Activated CD4-positive, alpha-beta T cell treated with anti-CD3 and anti-CD28 coated beads for 36 hours (primary cell): Measurements from ENCODE around the gene FAM83B. TPM values are rescaled to one million over a fixed set of nuclear protein-coding genes. Genes with fewer than 3 reads are reported as not detected.
"Not testable (repeated sequence)": the region's sequence is repeated elsewhere in the genome, so short reads cannot be mapped to it uniquely, and the experiment has no call there.

Experiments
- ATAC-seq: fragments of 200-7000 bp; cut with Tn5 transposase; one replicate; pipeline ENCODE4 v1.10.0; 2021; ENCODE audit warnings: mild to moderate bottlenecking, moderate library complexity
- CTCF ChIA-PET: fragments of 350-600 bp; sonication (Branson Sonifier 250); formaldehyde crosslinking; loops from one replicate; lab custom pipeline; 2021; ENCODE audit warnings: antibody characterized with exemption; lab: Charles Lee
- POLR2A ChIA-PET: fragments of 350-600 bp; sonication (Branson Sonifier 250); formaldehyde crosslinking; loops from one replicate; lab custom pipeline; 2021; ENCODE audit warnings: antibody characterized with exemption, inconsistent platforms; lab: Charles Lee
- DNase-seq: peaks from one replicate; pipeline ENCODE4 v3.0.0-alpha.2; 2020
- H3K27ac Mint-ChIP-seq: one replicate; pipeline ENCODE4 v1.8.0; 2021; ENCODE audit warnings: mixed read lengths
- H3K27me3 Mint-ChIP-seq: one replicate; pipeline ENCODE4 v1.8.0; 2021; ENCODE audit warnings: mixed read lengths
- H3K36me3 Mint-ChIP-seq: one replicate; pipeline ENCODE4 v1.8.0; 2021; ENCODE audit warnings: low read depth, mixed read lengths
- H3K4me1 Mint-ChIP-seq: one replicate; pipeline ENCODE4 v1.8.0; 2021; ENCODE audit warnings: mixed read lengths
- H3K4me3 Mint-ChIP-seq: one replicate; pipeline ENCODE4 v1.8.0; 2021; ENCODE audit warnings: mild to moderate bottlenecking, moderate library complexity, mixed read lengths
- H3K9me3 Mint-ChIP-seq: one replicate; pipeline ENCODE4 v1.8.0; 2021; ENCODE audit warnings: low read depth, mixed read lengths
- intact Hi-C, 2 experiments: fragments of 100-400 bp; cut with DNase I in 1 of 2; cut with micrococcal nuclease in 1 of 2; formaldehyde crosslinking; loops; one replicate each; pipeline versions ENCODE4 v1.14.2 to v1.15.1; 2022 to 2024; cut with DNase I, micrococcal nuclease
- total RNA-seq, 2 experiments: library from RNA; stranded (reverse); gene quantifications; one replicate each; pipeline ENCODE4 v1.2.3, GENCODE V29; 2021

FAM83B gene, protein sequence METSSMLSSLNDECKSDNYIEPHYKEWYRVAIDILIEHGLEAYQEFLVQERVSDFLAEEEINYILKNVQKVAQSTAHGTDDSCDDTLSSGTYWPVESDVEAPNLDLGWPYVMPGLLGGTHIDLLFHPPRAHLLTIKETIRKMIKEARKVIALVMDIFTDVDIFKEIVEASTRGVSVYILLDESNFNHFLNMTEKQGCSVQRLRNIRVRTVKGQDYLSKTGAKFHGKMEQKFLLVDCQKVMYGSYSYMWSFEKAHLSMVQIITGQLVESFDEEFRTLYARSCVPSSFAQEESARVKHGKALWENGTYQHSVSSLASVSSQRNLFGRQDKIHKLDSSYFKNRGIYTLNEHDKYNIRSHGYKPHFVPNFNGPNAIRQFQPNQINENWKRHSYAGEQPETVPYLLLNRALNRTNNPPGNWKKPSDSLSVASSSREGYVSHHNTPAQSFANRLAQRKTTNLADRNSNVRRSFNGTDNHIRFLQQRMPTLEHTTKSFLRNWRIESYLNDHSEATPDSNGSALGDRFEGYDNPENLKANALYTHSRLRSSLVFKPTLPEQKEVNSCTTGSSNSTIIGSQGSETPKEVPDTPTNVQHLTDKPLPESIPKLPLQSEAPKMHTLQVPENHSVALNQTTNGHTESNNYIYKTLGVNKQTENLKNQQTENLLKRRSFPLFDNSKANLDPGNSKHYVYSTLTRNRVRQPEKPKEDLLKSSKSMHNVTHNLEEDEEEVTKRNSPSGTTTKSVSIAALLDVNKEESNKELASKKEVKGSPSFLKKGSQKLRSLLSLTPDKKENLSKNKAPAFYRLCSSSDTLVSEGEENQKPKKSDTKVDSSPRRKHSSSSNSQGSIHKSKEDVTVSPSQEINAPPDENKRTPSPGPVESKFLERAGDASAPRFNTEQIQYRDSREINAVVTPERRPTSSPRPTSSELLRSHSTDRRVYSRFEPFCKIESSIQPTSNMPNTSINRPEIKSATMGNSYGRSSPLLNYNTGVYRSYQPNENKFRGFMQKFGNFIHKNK
- total RNA-seq = not detected

DNA sequence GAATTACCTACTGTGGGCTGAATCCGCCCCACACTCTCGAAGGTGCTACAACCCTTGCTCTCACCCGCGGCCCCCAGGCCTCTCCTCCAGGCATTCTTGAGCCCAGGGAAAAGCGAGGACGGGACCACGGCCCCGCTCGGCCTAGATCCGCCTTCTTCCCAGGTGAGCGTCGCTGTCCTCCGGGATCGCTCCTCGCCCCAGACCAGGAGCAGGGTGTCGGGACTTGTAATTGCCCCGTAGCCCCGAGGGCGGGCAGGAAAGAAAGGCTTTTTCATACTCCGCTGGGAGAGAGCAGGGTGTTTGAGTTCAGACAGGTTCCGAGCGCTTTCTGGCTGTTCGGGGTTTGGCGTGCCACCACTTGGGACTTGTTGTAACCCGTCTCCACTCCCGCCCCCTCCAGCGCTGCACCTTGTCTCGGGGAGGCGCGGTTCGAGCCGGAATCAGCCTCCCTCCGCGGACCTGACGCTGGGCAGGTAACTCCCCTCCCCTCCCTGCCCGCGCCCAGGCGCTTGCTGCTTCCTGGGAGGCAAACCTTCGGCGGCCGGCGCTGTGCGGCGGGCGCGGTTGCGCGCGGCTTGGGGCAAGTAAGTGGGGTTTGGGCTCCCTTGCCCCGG is at the start of gene FAM83B:
Gene FAM83B (plus strand): TSS at position 529 of the 614 bp plus-strand sequence. CDS start 23,476 bp downstream, outside the sequence.
- Mint-ChIP-seq H3K9me3 (peaks cover 5% of the 10 kb centered on the region), H3K27me3 (peaks cover 26% of the 10 kb centered on the region)
- POLR2A ChIA-PET = no interaction called here

DNA sequence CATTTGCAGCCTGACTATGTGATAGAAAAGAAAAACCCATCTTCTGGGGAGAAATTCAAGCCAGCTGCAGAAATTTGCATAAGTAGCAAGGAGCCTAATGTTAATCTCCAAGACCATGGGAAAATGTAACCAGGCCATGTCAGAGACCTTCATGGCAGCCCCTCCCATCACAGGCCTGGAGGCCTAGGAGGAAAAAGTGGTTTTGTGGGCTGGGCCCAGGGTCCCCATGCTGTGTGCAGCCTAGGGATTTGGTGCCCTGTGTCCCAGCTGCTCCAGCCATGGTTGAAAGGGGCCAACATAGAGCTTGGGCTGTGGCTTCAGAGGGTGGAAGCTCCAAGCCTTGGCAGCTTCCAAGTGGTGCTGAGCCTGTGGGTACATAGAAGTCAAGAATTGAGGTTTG is 49.7 kb upstream of the FAM83B start:
- H3K27ac Mint-ChIP-seq, H3K36me3 Mint-ChIP-seq, H3K4me3 Mint-ChIP-seq, CTCF ChIA-PET, DNase-seq, ATAC-seq, POLR2A ChIA-PET, H3K9me3 Mint-ChIP-seq, H3K4me1 Mint-ChIP-seq, H3K27me3 Mint-ChIP-seq, intact Hi-C loops: not testable (repeated sequence)

More for the DNA sequence above, at the start of gene FAM83B:
- intact Hi-C loops = no loop called here
- CTCF ChIA-PET = no interaction called here
- DNase-seq (no peak), ATAC-seq (no peak)
- Mint-ChIP-seq H3K36me3 (no peaks in the 10 kb centered on the region), H3K27ac (no peak within 1 kb of the TSS), H3K4me1 (no peaks in the 10 kb centered on the region), H3K4me3 (no peak within 1 kb of the TSS)

DNA sequence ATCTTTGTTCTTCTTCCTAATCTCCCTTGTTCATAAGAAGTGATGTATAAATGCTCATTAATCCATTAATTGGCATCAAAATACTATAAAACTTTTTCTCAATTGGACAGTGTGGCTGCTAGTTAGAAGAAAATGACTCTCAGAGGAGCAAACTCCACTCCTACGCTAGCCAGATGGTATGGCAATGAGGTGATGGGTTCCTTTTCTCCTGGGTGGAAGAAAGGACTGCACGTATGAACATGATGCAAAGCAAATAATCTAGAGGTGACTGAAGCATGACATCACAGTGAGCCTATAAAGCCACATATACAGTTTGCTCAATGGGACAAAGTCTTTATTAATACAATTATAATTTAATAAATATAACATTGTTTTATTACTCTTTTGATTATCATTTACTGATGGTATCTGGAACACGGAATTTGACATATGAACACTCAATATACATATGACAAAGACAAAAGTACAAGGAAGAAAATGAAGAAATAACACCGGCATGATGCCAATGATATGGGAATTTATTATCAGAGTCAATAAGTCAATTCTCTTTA is 46.4 kb upstream of the FAM83B start:
- H3K27me3 Mint-ChIP-seq = no peaks in the 10 kb centered on the region
- no peak overlapping the region for H3K27ac Mint-ChIP-seq
- no peak for DNase-seq
- CTCF ChIA-PET = no interaction called here
- ATAC-seq = no peak
- no peaks in the 10 kb centered on the region for H3K4me1 Mint-ChIP-seq
- no peak overlapping the region for H3K4me3 Mint-ChIP-seq
- H3K9me3 Mint-ChIP-seq = peaks cover 7% of the 10 kb centered on the region
- POLR2A ChIA-PET = no interaction called here
- H3K36me3 Mint-ChIP-seq = no peaks in the 10 kb centered on the region
- intact Hi-C loops = no loop called here

DNA sequence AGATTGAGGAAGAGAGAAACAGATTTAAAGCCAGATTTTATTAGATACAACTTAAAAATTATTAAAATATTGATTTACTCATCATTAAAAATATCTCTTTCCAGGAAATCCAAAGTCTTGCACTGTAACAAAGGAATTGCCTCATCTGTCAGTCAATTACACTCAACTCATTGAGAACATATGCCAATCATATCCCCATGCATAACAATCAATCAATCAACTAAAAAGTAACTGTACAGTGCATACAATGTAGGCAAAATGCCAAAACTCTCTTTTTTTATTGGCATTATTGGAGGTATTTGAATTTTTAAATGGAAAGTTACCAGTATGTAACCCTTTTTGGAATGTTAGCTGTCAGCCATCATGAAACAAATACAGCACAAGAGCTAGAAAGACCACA is 45.3 kb upstream of the FAM83B start:
- POLR2A ChIA-PET = no interaction called here
- ATAC-seq = no peak
- no peaks in the 10 kb centered on the region for H3K4me1 Mint-ChIP-seq
- H3K27ac Mint-ChIP-seq = no peak overlapping the region
- DNase-seq = no peak
- no peak overlapping the region for H3K4me3 Mint-ChIP-seq
- intact Hi-C loops = no loop called here
- H3K27me3 Mint-ChIP-seq = no peaks in the 10 kb centered on the region
- CTCF ChIA-PET = no interaction called here
- no peaks in the 10 kb centered on the region for H3K36me3 Mint-ChIP-seq
- H3K9me3 Mint-ChIP-seq = peaks cover 5% of the 10 kb centered on the region

DNA sequence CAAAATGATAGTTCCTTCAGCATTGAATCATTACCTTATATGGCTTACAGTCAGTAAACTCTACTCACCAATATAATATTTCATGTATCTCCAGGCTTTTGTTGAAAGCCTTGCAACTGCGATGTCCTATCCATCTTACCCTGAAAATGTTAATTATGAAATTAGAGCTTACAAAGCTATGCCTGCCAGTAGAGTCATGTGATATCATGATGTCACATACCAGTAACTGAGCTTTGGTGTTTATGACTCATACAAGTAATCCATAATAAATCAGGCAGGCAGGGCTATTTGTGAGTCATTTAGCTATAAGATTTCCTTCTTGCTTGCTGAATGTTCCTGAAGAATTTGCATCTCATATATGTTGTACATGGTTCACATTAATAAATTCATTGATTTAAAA is 44.9 kb upstream of the FAM83B start:
- intact Hi-C loops = no loop called here
- Mint-ChIP-seq H3K9me3 (peaks cover under 1% of the 10 kb centered on the region), H3K4me1 (no peaks in the 10 kb centered on the region), H3K4me3 (no peak overlapping the region), H3K27me3 (no peaks in the 10 kb centered on the region), H3K27ac (no peak overlapping the region), H3K36me3 (no peaks in the 10 kb centered on the region)
- ChIA-PET POLR2A (no interaction called here), CTCF (no interaction called here)
- no peak for DNase-seq
- no peak for ATAC-seq

DNA sequence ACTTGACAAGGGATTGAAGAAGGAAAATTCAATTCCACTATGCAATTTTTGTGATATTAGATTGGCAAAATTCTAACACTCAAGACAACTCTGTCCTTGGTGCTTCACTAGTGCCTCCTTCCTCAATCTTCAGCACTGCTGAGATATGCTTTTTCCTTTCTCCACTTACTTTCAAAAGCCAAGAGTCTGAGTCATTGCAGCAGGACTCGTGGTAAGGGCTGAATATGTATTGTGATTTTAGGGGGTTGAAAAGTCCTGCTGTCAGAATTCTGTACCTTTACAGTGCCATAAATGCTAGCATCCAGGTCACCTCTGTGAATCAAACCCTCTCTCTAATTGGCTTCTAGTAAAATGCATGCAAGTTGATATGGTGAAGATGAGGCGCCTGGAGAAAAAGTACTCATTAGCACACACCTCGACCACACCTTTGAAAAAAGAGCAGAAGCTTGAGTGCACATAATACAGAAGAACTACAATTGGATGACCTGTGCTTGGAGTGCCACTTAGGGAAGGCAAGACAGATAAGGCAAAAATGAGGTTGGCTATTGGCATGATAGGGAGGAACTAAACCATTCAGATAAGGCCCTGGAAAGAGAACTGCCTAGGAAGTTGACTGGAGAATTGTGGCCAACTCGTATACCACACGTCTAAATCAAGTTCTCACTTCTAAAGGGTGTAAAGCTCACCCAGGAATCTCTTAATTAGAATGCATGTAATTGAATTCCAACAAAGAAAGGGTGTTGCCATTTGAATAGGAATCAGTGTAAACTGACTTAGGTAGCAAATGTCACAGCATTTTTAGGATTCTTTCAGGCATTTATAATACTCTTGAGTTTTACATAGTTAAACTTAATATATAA is 43.6 kb upstream of the FAM83B start:
- H3K4me1 Mint-ChIP-seq = no peaks in the 10 kb centered on the region
- no peak for ATAC-seq
- intact Hi-C loops = no loop called here
- DNase-seq = no peak
- H3K4me3 Mint-ChIP-seq = no peak overlapping the region
- ChIA-PET CTCF (no interaction called here), POLR2A (no interaction called here)
- H3K9me3 Mint-ChIP-seq = no peaks in the 10 kb centered on the region
- no peaks in the 10 kb centered on the region for H3K36me3 Mint-ChIP-seq
- H3K27me3 Mint-ChIP-seq = no peaks in the 10 kb centered on the region
- no peak overlapping the region for H3K27ac Mint-ChIP-seq

DNA sequence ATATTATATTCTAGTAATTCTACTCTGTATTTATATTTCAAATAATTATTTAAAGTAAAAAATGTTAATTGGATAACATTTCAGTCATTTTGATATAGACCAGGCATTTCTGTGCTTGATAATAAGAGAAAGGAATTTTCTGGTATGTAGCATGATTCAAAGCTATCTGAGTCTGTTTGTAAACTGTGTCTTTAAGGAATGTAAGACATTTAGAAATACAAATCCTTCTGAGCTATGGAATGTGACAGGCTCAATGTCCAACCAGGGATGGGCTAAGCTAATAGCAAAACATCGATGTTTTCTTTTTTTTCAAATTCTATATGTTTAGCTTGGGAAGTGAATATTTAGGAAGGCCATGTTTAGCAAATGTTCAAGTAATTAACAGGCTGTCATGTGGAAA is 41.5 kb upstream of the FAM83B start:
- Mint-ChIP-seq H3K4me1 (no peaks in the 10 kb centered on the region), H3K36me3 (no peaks in the 10 kb centered on the region), H3K27ac (no peak overlapping the region), H3K4me3 (no peak overlapping the region), H3K9me3 (peaks cover 3% of the 10 kb centered on the region), H3K27me3 (no peaks in the 10 kb centered on the region)
- ChIA-PET CTCF (interaction anchor here (0.7 kb wide), 1 partner anchor 88 kb away, joined by 3 read pairs; no protein-coding TSS in a partner anchor), POLR2A (no interaction called here)
- ATAC-seq (no peak), DNase-seq (no peak)
- intact Hi-C loops = no loop called here

DNA sequence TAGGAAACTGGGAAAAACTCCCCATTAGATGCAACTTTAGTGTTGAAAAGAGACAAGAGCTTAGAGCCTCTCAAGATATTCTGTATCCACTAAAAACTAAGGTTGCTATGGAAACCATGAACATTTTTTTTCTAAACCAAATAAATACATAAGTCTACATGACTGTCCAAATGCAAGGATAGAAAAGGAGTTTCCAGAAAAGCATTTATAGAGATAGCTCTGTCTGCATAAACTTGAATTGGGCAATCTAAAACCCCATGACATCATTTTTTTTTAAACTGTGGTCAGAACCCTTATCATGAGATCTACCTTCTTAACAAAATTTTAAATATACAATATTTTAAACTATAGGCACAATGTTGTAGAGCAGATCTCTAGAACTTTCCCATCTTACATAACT is 36.4 kb upstream of the FAM83B start:
- ChIA-PET POLR2A (no interaction called here), CTCF (no interaction called here)
- no peak overlapping the region for H3K4me3 Mint-ChIP-seq
- H3K9me3 Mint-ChIP-seq = peaks cover 3% of the 10 kb centered on the region
- DNase-seq = no peak
- no peaks in the 10 kb centered on the region for H3K27me3 Mint-ChIP-seq
- no peaks in the 10 kb centered on the region for H3K4me1 Mint-ChIP-seq
- no peaks in the 10 kb centered on the region for H3K36me3 Mint-ChIP-seq
- no peak overlapping the region for H3K27ac Mint-ChIP-seq
- intact Hi-C loops = no loop called here
- ATAC-seq = no peak

DNA sequence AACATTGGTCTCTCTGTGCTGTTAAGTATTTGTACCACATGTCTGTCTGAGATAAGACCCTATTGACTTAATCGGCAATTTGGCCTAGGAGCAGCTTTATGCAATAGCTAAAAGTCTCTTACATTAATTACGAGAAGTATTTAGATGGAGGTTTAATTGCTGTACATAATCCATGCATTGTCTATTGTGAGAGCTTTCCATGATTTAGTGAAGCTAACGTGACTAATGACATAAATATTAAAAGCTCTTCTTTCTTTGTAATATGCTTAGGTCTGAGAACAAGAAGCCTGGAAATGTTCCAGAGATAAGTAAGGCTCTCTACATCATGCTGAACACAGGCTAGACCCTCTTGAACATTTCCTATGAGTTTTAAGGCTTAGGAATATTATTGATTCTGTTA is 32.7 kb upstream of the FAM83B start:
- H3K4me3 Mint-ChIP-seq = no peak overlapping the region
- no peaks in the 10 kb centered on the region for H3K4me1 Mint-ChIP-seq
- ChIA-PET CTCF (no interaction called here), POLR2A (no interaction called here)
- peaks cover 3% of the 10 kb centered on the region for H3K9me3 Mint-ChIP-seq
- ATAC-seq (no peak), DNase-seq (no peak)
- intact Hi-C loops = no loop called here
- H3K36me3 Mint-ChIP-seq = no peaks in the 10 kb centered on the region
- H3K27me3 Mint-ChIP-seq = no peaks in the 10 kb centered on the region
- no peak overlapping the region for H3K27ac Mint-ChIP-seq

DNA sequence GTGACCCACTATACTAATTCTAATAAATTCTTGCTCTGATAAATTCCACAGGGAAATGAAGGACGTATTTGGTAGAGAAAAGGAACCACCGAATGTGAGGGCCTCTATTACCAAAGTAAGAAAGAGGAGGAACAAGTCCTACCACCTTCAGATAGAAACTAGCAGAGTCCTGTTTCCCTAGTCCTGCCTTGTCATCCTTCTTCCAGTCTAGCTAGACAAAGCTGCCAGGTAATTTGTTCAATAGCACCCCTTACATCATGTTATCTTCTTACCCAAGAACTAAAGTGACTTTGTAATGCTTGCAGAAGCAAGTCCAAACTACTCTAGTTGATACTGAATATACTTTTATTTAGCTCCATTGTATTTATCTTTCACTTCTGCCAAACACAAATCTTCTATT is 29.3 kb upstream of the FAM83B start:
- intact Hi-C loops = no loop called here
- ChIA-PET CTCF (no interaction called here), POLR2A (no interaction called here)
- no peaks in the 10 kb centered on the region for H3K27me3 Mint-ChIP-seq
- H3K4me3 Mint-ChIP-seq = no peak overlapping the region
- H3K36me3 Mint-ChIP-seq = no peaks in the 10 kb centered on the region
- DNase-seq (no peak), ATAC-seq (no peak)
- H3K9me3 Mint-ChIP-seq = peaks cover 6% of the 10 kb centered on the region
- H3K4me1 Mint-ChIP-seq = no peaks in the 10 kb centered on the region
- H3K27ac Mint-ChIP-seq = no peak overlapping the region

DNA sequence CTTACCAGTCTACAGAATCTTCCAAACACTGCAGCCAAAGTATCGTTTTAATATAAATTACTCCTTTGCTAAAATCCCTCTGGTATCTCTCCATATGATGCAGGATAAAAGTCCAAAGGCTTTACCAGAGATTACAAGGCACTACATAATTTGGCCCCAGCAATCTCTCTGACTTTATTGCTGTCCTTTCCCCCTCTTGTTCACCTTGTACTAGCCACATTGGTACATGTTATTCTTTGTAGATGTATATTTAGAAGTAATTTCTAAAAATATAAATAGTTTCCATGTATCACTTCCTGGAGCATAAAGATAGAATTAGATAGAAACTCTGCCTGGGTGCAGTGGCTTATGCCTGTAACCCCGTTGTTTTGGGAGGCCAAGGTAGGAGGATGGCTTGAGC is 28.7 kb upstream of the FAM83B start:
- H3K4me3 Mint-ChIP-seq = no peak overlapping the region
- POLR2A ChIA-PET = no interaction called here
- no peaks in the 10 kb centered on the region for H3K36me3 Mint-ChIP-seq
- no peaks in the 10 kb centered on the region for H3K4me1 Mint-ChIP-seq
- DNase-seq = no peak
- ATAC-seq = no peak
- H3K9me3 Mint-ChIP-seq = peaks cover 10% of the 10 kb centered on the region
- CTCF ChIA-PET = no interaction called here
- no peak overlapping the region for H3K27ac Mint-ChIP-seq
- H3K27me3 Mint-ChIP-seq = no peaks in the 10 kb centered on the region
- intact Hi-C loops = no loop called here
